ENCODE results near the gene COL25A1. TPM values are rescaled to one million over a fixed set of nuclear protein-coding genes. Genes with fewer than 3 reads are reported as not detected.
"Not testable (repeated sequence)": the region's sequence is repeated elsewhere in the genome, so short reads cannot be mapped to it uniquely, and the experiment has no call there.

The COL25A1 gene
- total RNA-seq, 1 experiment from 2014 or later = not detected

- intact Hi-C loops (cut with micrococcal nuclease; ENCODE audit: unreplicated experiment) = no loop called here
- BruUV-seq (replicated peaks) = no TSS peak
- ATAC-seq = no peak
Observed at GRCh38 chr4:109147135-109147534, 155.3 kb downstream of the COL25A1 start.

DNA sequence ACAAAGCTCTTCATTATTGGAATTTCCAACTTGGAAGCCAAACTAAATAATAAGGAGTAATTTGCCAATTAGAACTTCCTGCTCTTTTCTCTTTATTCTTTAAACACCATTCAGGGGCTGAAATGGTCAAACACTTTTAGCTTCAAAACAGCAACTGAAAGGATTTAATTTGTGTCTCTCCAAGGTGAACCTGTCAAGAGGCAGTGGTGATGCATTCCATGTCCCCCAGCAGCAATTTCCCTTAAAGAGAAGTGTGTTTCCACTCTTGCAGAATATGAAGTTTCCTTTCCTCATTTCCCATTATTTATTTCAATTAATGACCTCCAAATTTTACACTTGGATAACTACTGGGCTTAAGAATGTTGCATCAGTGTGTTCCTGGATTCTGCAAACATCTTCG, 156.0 kb downstream of the COL25A1 start:
- in situ Hi-C loops (cut with HindIII; ENCODE audit: low pct_unique_long_range_greater_than_20kb, low sequenced_read_pairs) = no loop called here
- ATAC-seq = no peak
- Histone ChIP-seq H3K4me3 (ENCODE audit: low read depth in 2 of 2, low read length in 2 of 2) (no peak overlapping the region), H3K4me1 (ENCODE audit: control insufficient read depth, insufficient read depth, low read length) (no peaks in the 10 kb centered on the region), H3K9me3 (ENCODE audit: control insufficient read depth, insufficient read depth, low read depth, low read length) (no peaks in the 10 kb centered on the region), H3K36me3 (ENCODE audit: control insufficient read depth, insufficient read depth, low read length) (no peaks in the 10 kb centered on the region), H3K27me3 (ENCODE audit: control insufficient read depth, insufficient read depth, low read length) (no peaks in the 10 kb centered on the region), H3K27ac (ENCODE audit: low read length) (no peak overlapping the region)
- no peak for DNase-seq (ENCODE audit: low read depth, low spot score)
- BruUV-seq (replicated peaks) = no TSS peak
- ChIA-PET POLR2A (no interaction called here), CTCF (no interaction called here)
- intact Hi-C loops (cut with micrococcal nuclease; ENCODE audit: unreplicated experiment) = no loop called here
- TF ChIP-seq, protein P1, sequence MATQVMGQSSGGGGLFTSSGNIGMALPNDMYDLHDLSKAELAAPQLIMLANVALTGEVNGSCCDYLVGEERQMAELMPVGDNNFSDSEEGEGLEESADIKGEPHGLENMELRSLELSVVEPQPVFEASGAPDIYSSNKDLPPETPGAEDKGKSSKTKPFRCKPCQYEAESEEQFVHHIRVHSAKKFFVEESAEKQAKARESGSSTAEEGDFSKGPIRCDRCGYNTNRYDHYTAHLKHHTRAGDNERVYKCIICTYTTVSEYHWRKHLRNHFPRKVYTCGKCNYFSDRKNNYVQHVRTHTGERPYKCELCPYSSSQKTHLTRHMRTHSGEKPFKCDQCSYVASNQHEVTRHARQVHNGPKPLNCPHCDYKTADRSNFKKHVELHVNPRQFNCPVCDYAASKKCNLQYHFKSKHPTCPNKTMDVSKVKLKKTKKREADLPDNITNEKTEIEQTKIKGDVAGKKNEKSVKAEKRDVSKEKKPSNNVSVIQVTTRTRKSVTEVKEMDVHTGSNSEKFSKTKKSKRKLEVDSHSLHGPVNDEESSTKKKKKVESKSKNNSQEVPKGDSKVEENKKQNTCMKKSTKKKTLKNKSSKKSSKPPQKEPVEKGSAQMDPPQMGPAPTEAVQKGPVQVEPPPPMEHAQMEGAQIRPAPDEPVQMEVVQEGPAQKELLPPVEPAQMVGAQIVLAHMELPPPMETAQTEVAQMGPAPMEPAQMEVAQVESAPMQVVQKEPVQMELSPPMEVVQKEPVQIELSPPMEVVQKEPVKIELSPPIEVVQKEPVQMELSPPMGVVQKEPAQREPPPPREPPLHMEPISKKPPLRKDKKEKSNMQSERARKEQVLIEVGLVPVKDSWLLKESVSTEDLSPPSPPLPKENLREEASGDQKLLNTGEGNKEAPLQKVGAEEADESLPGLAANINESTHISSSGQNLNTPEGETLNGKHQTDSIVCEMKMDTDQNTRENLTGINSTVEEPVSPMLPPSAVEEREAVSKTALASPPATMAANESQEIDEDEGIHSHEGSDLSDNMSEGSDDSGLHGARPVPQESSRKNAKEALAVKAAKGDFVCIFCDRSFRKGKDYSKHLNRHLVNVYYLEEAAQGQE (IDR thresholded peaks at IDR 0.05; ENCODE audit: insufficient read depth in 1 of 2, low read depth in 2 of 2, low read length in 1 of 2) = no peak
- TF ChIP-seq SIN3A (IDR thresholded peaks at IDR 0.05; ENCODE audit: borderline replicate concordance, insufficient read depth, low read depth, low read length) (no peak), POLR2AphosphoS5 (IDR thresholded peaks at IDR 0.05; ENCODE audit: low read depth, low read length) (no peak), CTCF (IDR thresholded peaks at IDR 0.05) (no peak), TCF7L2 (IDR thresholded peaks at IDR 0.05; ENCODE audit: low read depth, low read length) (no peak)

More at GRCh38 chr4:109147135-109147534, 155.3 kb downstream of the COL25A1 start:
- POLR2A ChIA-PET = no interaction called here
- no peaks in the 10 kb centered on the region for H3K27me3 ChIP-seq (ENCODE audit: control insufficient read depth, insufficient read depth, low read length)
- DNase-seq (ENCODE audit: low read depth, low spot score) = no peak
- no peaks in the 10 kb centered on the region for H3K4me1 ChIP-seq (ENCODE audit: control insufficient read depth, insufficient read depth, low read length)
- CTCF ChIA-PET = no interaction called here
- TF ChIP-seq SIN3A (IDR thresholded peaks at IDR 0.05; ENCODE audit: borderline replicate concordance, insufficient read depth, low read depth, low read length) (no peak), TCF7L2 (IDR thresholded peaks at IDR 0.05; ENCODE audit: low read depth, low read length) (no peak), POLR2AphosphoS5 (IDR thresholded peaks at IDR 0.05; ENCODE audit: low read depth, low read length) (no peak)
- in situ Hi-C loops (cut with HindIII; ENCODE audit: low pct_unique_long_range_greater_than_20kb, low sequenced_read_pairs) = no loop called here
- H3K4me3 ChIP-seq (ENCODE audit: low read depth in 2 of 2, low read length in 2 of 2) = no peak overlapping the region
- no peaks in the 10 kb centered on the region for H3K9me3 ChIP-seq (ENCODE audit: control insufficient read depth, insufficient read depth, low read depth, low read length)
- H3K36me3 ChIP-seq (ENCODE audit: control insufficient read depth, insufficient read depth, low read length) = no peaks in the 10 kb centered on the region
- no peak overlapping the region for H3K27ac ChIP-seq (ENCODE audit: low read length)

GRCh38 chr4:109138125-109138524, 164.3 kb downstream of the COL25A1 start:
- intact Hi-C loops (cut with micrococcal nuclease; ENCODE audit: unreplicated experiment); POLR2A ChIA-PET; H3K36me3 ChIP-seq (ENCODE audit: control insufficient read depth, insufficient read depth, low read length); H3K27me3 ChIP-seq (ENCODE audit: control insufficient read depth, insufficient read depth, low read length); H3K27ac ChIP-seq (ENCODE audit: low read length); H3K4me3 ChIP-seq (ENCODE audit: low read depth in 2 of 2, low read length in 2 of 2); DNase-seq (ENCODE audit: low read depth, low spot score); H3K9me3 ChIP-seq (ENCODE audit: control insufficient read depth, insufficient read depth, low read depth, low read length); BruUV-seq (replicated peaks); CTCF ChIA-PET; H3K4me1 ChIP-seq (ENCODE audit: control insufficient read depth, insufficient read depth, low read length); in situ Hi-C loops (cut with HindIII; ENCODE audit: low pct_unique_long_range_greater_than_20kb, low sequenced_read_pairs); ATAC-seq: not testable (repeated sequence)

All from Panc1 (cell line).